ENCODE data around the gene DENND11.

DENND11 gene

GRCh38 chr7:141702047-141702567, at the start of gene DENND11:
Gene DENND11, minus strand, starts transcription at chr7:141702166. Its CDS starts 13 bp downstream, at chr7:141702153.
- Histone ChIP-seq H3K27me3 (ENCODE audit: control insufficient read depth, insufficient read depth, low read length) (peaks cover 22% of the 10 kb centered on the region), H3K36me3 (ENCODE audit: control insufficient read depth, insufficient read depth, low read length) (no peaks in the 10 kb centered on the region), H3K4me3 (ENCODE audit: low read depth, low read length) (peak within 1 kb of the TSS; percentile 75), H3K9me3 (ENCODE audit: control insufficient read depth, insufficient read depth, low read length) (no peaks in the 10 kb centered on the region), H3K4me1 (ENCODE audit: control insufficient read depth, insufficient read depth, low read length) (peaks cover 2% of the 10 kb centered on the region), H3K9ac (ENCODE audit: low read depth, low read length) (no peak within 1 kb of the TSS)

GRCh38 chr7:141748396-141748795, 46.4 kb upstream of the DENND11 start:
- H3K9ac ChIP-seq (ENCODE audit: low read depth, low read length), result no peak overlapping the region
- H3K27me3 ChIP-seq (ENCODE audit: control insufficient read depth, insufficient read depth, low read length), result no peaks in the 10 kb centered on the region
- peaks cover 5% of the 10 kb centered on the region for H3K9me3 ChIP-seq (ENCODE audit: control insufficient read depth, insufficient read depth, low read length)
- peaks cover 35% of the 10 kb centered on the region for H3K36me3 ChIP-seq (ENCODE audit: control insufficient read depth, insufficient read depth, low read length)
- no peak overlapping the region for H3K4me3 ChIP-seq (ENCODE audit: low read depth, low read length)
- no peaks in the 10 kb centered on the region for H3K4me1 ChIP-seq (ENCODE audit: control insufficient read depth, insufficient read depth, low read length)

- Histone ChIP-seq H3K9ac (ENCODE audit: low read depth, low read length) (no peak overlapping the region), H3K9me3 (ENCODE audit: control insufficient read depth, insufficient read depth, low read length) (no peaks in the 10 kb centered on the region), H3K36me3 (ENCODE audit: control insufficient read depth, insufficient read depth, low read length) (peaks cover 19% of the 10 kb centered on the region), H3K4me3 (ENCODE audit: low read depth, low read length) (no peak overlapping the region), H3K27me3 (ENCODE audit: control insufficient read depth, insufficient read depth, low read length) (no peaks in the 10 kb centered on the region), H3K4me1 (ENCODE audit: control insufficient read depth, insufficient read depth, low read length) (peaks cover 4% of the 10 kb centered on the region)
Observed at GRCh38 chr7:141744131-141744530, 42.2 kb upstream of the DENND11 start.

- no peak overlapping the region for H3K9ac ChIP-seq (ENCODE audit: low read depth, low read length)
- H3K36me3 ChIP-seq (ENCODE audit: control insufficient read depth, insufficient read depth, low read length), result peaks cover 12% of the 10 kb centered on the region
- no peaks in the 10 kb centered on the region for H3K27me3 ChIP-seq (ENCODE audit: control insufficient read depth, insufficient read depth, low read length)
- H3K9me3 ChIP-seq (ENCODE audit: control insufficient read depth, insufficient read depth, low read length), result no peaks in the 10 kb centered on the region
- no peak overlapping the region for H3K4me3 ChIP-seq (ENCODE audit: low read depth, low read length)
- H3K4me1 ChIP-seq (ENCODE audit: control insufficient read depth, insufficient read depth, low read length), result peaks cover 4% of the 10 kb centered on the region
Observed at GRCh38 chr7:141742229-141742628, 40.3 kb upstream of the DENND11 start.

GRCh38 chr7:141739250-141739649, 37.3 kb upstream of the DENND11 start:
- Histone ChIP-seq H3K9me3 (ENCODE audit: control insufficient read depth, insufficient read depth, low read length) (no peaks in the 10 kb centered on the region), H3K4me3 (ENCODE audit: low read depth, low read length) (peak overlapping the region; percentile 97), H3K9ac (ENCODE audit: low read depth, low read length) (peak overlapping the region; percentile 92), H3K27me3 (ENCODE audit: control insufficient read depth, insufficient read depth, low read length) (no peaks in the 10 kb centered on the region), H3K4me1 (ENCODE audit: control insufficient read depth, insufficient read depth, low read length) (peaks cover 4% of the 10 kb centered on the region), H3K36me3 (ENCODE audit: control insufficient read depth, insufficient read depth, low read length) (peaks cover 9% of the 10 kb centered on the region)

- Histone ChIP-seq H3K9ac (ENCODE audit: low read depth, low read length) (peak overlapping the region; percentile 92), H3K36me3 (ENCODE audit: control insufficient read depth, insufficient read depth, low read length) (peaks cover 9% of the 10 kb centered on the region), H3K4me3 (ENCODE audit: low read depth, low read length) (peak overlapping the region; percentile 97), H3K4me1 (ENCODE audit: control insufficient read depth, insufficient read depth, low read length) (peaks cover 4% of the 10 kb centered on the region), H3K27me3 (ENCODE audit: control insufficient read depth, insufficient read depth, low read length) (no peaks in the 10 kb centered on the region), H3K9me3 (ENCODE audit: control insufficient read depth, insufficient read depth, low read length) (no peaks in the 10 kb centered on the region)
Observed at GRCh38 chr7:141738592-141739013, 36.6 kb upstream of the DENND11 start.

- peak within 1 kb of the TSS; percentile 92 for H3K9ac ChIP-seq (ENCODE audit: low read depth, low read length)
- H3K36me3 ChIP-seq (ENCODE audit: control insufficient read depth, insufficient read depth, low read length), result peaks cover 4% of the 10 kb centered on the region
- H3K27me3 ChIP-seq (ENCODE audit: control insufficient read depth, insufficient read depth, low read length), result no peaks in the 10 kb centered on the region
- H3K4me1 ChIP-seq (ENCODE audit: control insufficient read depth, insufficient read depth, low read length), result peaks cover 4% of the 10 kb centered on the region
- no peaks in the 10 kb centered on the region for H3K9me3 ChIP-seq (ENCODE audit: control insufficient read depth, insufficient read depth, low read length)
- peak within 1 kb of the TSS; percentile 97 for H3K4me3 ChIP-seq (ENCODE audit: low read depth, low read length)
Observed at GRCh38 chr7:141737836-141738591, 36.0 kb upstream of the DENND11 start, which contains the start of gene SSBP1. Gene SSBP1, plus strand, starts transcription at chr7:141738358. Its CDS starts 809 bp downstream, at chr7:141739167.

GRCh38 chr7:141737118-141737835, 35.3 kb upstream of the DENND11 start:
- Histone ChIP-seq H3K4me1 (ENCODE audit: control insufficient read depth, insufficient read depth, low read length) (peaks cover 4% of the 10 kb centered on the region), H3K4me3 (ENCODE audit: low read depth, low read length) (peak overlapping the region; percentile 97), H3K9me3 (ENCODE audit: control insufficient read depth, insufficient read depth, low read length) (no peaks in the 10 kb centered on the region), H3K9ac (ENCODE audit: low read depth, low read length) (no peak overlapping the region), H3K36me3 (ENCODE audit: control insufficient read depth, insufficient read depth, low read length) (peaks cover 3% of the 10 kb centered on the region), H3K27me3 (ENCODE audit: control insufficient read depth, insufficient read depth, low read length) (no peaks in the 10 kb centered on the region)

GRCh38 chr7:141731476-141732149, 29.6 kb upstream of the DENND11 start:
- Histone ChIP-seq H3K36me3 (ENCODE audit: control insufficient read depth, insufficient read depth, low read length) (no peaks in the 10 kb centered on the region), H3K4me1 (ENCODE audit: control insufficient read depth, insufficient read depth, low read length) (no peaks in the 10 kb centered on the region), H3K9ac (ENCODE audit: low read depth, low read length) (no peak overlapping the region), H3K4me3 (ENCODE audit: low read depth, low read length) (peak overlapping the region; percentile 8), H3K9me3 (ENCODE audit: control insufficient read depth, insufficient read depth, low read length) (no peaks in the 10 kb centered on the region), H3K27me3 (ENCODE audit: control insufficient read depth, insufficient read depth, low read length) (peaks cover 3% of the 10 kb centered on the region)

GRCh38 chr7:141729020-141729419, 27.1 kb upstream of the DENND11 start:
- Histone ChIP-seq H3K36me3 (ENCODE audit: control insufficient read depth, insufficient read depth, low read length) (no peaks in the 10 kb centered on the region), H3K4me1 (ENCODE audit: control insufficient read depth, insufficient read depth, low read length) (no peaks in the 10 kb centered on the region), H3K9ac (ENCODE audit: low read depth, low read length) (no peak overlapping the region), H3K27me3 (ENCODE audit: control insufficient read depth, insufficient read depth, low read length) (peaks cover 3% of the 10 kb centered on the region), H3K9me3 (ENCODE audit: control insufficient read depth, insufficient read depth, low read length) (no peaks in the 10 kb centered on the region), H3K4me3 (ENCODE audit: low read depth, low read length) (no peak overlapping the region)

GRCh38 chr7:141722529-141722928, 20.6 kb upstream of the DENND11 start:
- no peak overlapping the region for H3K9ac ChIP-seq (ENCODE audit: low read depth, low read length)
- no peaks in the 10 kb centered on the region for H3K36me3 ChIP-seq (ENCODE audit: control insufficient read depth, insufficient read depth, low read length)
- no peak overlapping the region for H3K4me3 ChIP-seq (ENCODE audit: low read depth, low read length)
- no peaks in the 10 kb centered on the region for H3K9me3 ChIP-seq (ENCODE audit: control insufficient read depth, insufficient read depth, low read length)
- no peaks in the 10 kb centered on the region for H3K27me3 ChIP-seq (ENCODE audit: control insufficient read depth, insufficient read depth, low read length)
- H3K4me1 ChIP-seq (ENCODE audit: control insufficient read depth, insufficient read depth, low read length), result no peaks in the 10 kb centered on the region

Data from iPS-15b (cell line).